ENCODE results near the gene NME5.

DNA sequence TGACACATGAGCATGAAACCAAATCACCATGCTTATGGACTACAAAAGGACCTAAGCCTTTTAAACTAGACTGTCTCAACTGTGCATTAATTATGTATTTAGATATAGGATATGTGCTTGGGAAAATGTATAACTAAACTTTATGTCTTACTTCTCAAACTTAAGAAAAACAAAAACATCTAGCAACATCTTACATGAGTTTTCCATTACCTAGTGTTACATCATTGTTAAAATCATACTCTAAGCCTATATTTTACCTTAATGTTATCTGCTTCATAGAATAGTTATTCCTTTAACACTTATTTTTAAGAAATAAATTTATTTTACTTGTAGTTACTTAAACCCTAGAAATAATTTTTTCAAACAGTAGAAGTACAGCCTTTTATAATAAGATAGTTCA is 24.0 kb downstream of the NME5 start:
- TF ChIP-seq POLR2A (IDR thresholded peaks at IDR 0.05; ENCODE audit: borderline replicate concordance, extremely low read depth, insufficient read depth, insufficient read length): no peak
- TF ChIP-seq, protein P1, sequence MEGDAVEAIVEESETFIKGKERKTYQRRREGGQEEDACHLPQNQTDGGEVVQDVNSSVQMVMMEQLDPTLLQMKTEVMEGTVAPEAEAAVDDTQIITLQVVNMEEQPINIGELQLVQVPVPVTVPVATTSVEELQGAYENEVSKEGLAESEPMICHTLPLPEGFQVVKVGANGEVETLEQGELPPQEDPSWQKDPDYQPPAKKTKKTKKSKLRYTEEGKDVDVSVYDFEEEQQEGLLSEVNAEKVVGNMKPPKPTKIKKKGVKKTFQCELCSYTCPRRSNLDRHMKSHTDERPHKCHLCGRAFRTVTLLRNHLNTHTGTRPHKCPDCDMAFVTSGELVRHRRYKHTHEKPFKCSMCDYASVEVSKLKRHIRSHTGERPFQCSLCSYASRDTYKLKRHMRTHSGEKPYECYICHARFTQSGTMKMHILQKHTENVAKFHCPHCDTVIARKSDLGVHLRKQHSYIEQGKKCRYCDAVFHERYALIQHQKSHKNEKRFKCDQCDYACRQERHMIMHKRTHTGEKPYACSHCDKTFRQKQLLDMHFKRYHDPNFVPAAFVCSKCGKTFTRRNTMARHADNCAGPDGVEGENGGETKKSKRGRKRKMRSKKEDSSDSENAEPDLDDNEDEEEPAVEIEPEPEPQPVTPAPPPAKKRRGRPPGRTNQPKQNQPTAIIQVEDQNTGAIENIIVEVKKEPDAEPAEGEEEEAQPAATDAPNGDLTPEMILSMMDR (IDR thresholded peaks at IDR 0.05 in 2 of 3, conservative IDR thresholded peaks at IDR 0.05 in 1 of 3; ENCODE audit: borderline replicate concordance in 1 of 3, insufficient read depth in 1 of 3, low read depth in 2 of 3, low read length in 2 of 3): no peak

Measured in HCT116 (cell line).